ENCODE results near the gene HARS1.

- peak; percentile 87 for TF ChIP-seq POLR2AphosphoS5 (IDR thresholded peaks at IDR 0.05; ENCODE audit: low read depth, low read length)
- TF ChIP-seq TAF1 (IDR thresholded peaks at IDR 0.05; ENCODE audit: low read depth, low read length): peak; percentile 99
Measured at GRCh38 chr5:140700177-140701144, 9.3 kb upstream of the HARS1 start, which contains the start of gene ZMAT2.

Measured in GM12891 (cell line).